DOHH2 (cell line): Measurements from ENCODE around the gene TTC7B.

ENCODE experiments used
- H3F3A ChIP-seq: fragments of 200-600 bp; sonication (generic), shearing (Covaris generic); 2 replicates; pipeline ENCODE4 v1.6.0; 2016; ENCODE audit warnings: antibody characterized with exemption, mild to moderate bottlenecking; ENCODE audit not compliant: control insufficient read depth, insufficient read depth
- H3K27ac ChIP-seq: fragments of 200-600 bp; sonication (generic); 2 replicates; pipeline ENCODE4 v1.5.1; 2014; ENCODE audit warnings: low read depth, mild to moderate bottlenecking, low read length, moderate library complexity
- H3K27me3 ChIP-seq: fragments of 200-600 bp; sonication (generic); 2 replicates; pipeline ENCODE4 v1.6.1; 2014; ENCODE audit warnings: mild to moderate bottlenecking, low read length, mixed read lengths; ENCODE audit not compliant: control insufficient read depth
- H3K36me3 ChIP-seq: fragments of 200-600 bp; sonication (generic); 2 replicates; pipeline ENCODE4 v1.6.1; 2014; ENCODE audit warnings: mild to moderate bottlenecking, low read length, moderate library complexity, mixed read lengths; ENCODE audit not compliant: control insufficient read depth
- H3K4me1 ChIP-seq: fragments of 200-600 bp; sonication (generic); 2 replicates; pipeline ENCODE4 v1.6.1; 2014; ENCODE audit warnings: mild to moderate bottlenecking, low read length, mixed read lengths; ENCODE audit not compliant: control insufficient read depth
- H3K4me2 ChIP-seq: fragments of 200-600 bp; sonication (generic); 2 replicates; pipeline ENCODE4 v1.6.0; 2014; ENCODE audit warnings: mild to moderate bottlenecking, low read length, moderate library complexity
- H3K4me3 ChIP-seq: fragments of 200-600 bp; sonication (generic); 2 replicates; pipeline ENCODE4 v1.5.1; 2014; ENCODE audit warnings: mild to moderate bottlenecking, low read length, mixed read lengths
- H3K79me2 ChIP-seq: fragments of 200-600 bp; sonication (generic); 2 replicates; pipeline ENCODE4 v1.6.1; 2014; ENCODE audit warnings: mild to moderate bottlenecking, low read length, mixed read lengths; ENCODE audit not compliant: control insufficient read depth
- H3K9me2 ChIP-seq: fragments of 200-600 bp; sonication (generic); replicated peaks from 2 replicates; pipeline ENCODE4 v1.6.1; 2014; ENCODE audit warnings: mild to moderate bottlenecking, low read length, mixed read lengths; ENCODE audit not compliant: control insufficient read depth
- H3K9me3 ChIP-seq: fragments of 200-600 bp; sonication (generic); 2 replicates; pipeline ENCODE4 v1.6.1; 2014; ENCODE audit warnings: antibody characterized with exemption, low read length, mixed read lengths; ENCODE audit not compliant: control insufficient read depth, insufficient read depth
- H4K20me1 ChIP-seq: fragments of 200-600 bp; sonication (generic); 2 replicates; pipeline ENCODE4 v1.6.0; 2014; ENCODE audit warnings: low read depth, mild to moderate bottlenecking, antibody characterized with exemption, low read length, moderate library complexity; ENCODE audit not compliant: control insufficient read depth, insufficient read depth
- CTCF ChIP-seq: fragments of 200-600 bp; sonication (generic); IDR thresholded peaks from one replicate; pipeline ENCODE4 v1.5.1; 2014; ENCODE audit warnings: antibody characterized with exemption, mild to moderate bottlenecking, low read depth, low read length; ENCODE audit not compliant: poor library complexity, severe bottlenecking
- EZH2phosphoT487 ChIP-seq: fragments of 200-600 bp; sonication (generic); IDR thresholded peaks from 2 replicates; pipeline ENCODE4 v1.6.1; 2017; ENCODE audit warnings: borderline replicate concordance, mild to moderate bottlenecking, antibody characterized with exemption, low read length, moderate library complexity, mixed read lengths

Gene TTC7B

GRCh38 chr14:90820958-90821357 is 4.7 kb upstream of the TTC7B start:
- Histone ChIP-seq H3K4me2 (no peak overlapping the region), H3K27me3 (peaks cover 6% of the 10 kb centered on the region; the same call in 1 of the 2 replicates), H3K4me3 (no peak overlapping the region), H3F3A (no peaks in the 10 kb centered on the region), H3K36me3 (no peaks in the 10 kb centered on the region), H3K9me2 (no peaks in the 10 kb centered on the region), H3K79me2 (no peaks in the 10 kb centered on the region), H3K9me3 (peaks cover 9% of the 10 kb centered on the region), H3K27ac (no peak overlapping the region), H3K4me1 (no peaks in the 10 kb centered on the region), H4K20me1 (no peaks in the 10 kb centered on the region)
- TF ChIP-seq EZH2phosphoT487 (no peak), CTCF (no peak)

- Histone ChIP-seq H3K27me3 (peaks cover 14% of the 10 kb centered on the region), H3K36me3 (no peaks in the 10 kb centered on the region), H3K4me1 (no peaks in the 10 kb centered on the region), H3K27ac (no peak overlapping the region), H3K79me2 (no peaks in the 10 kb centered on the region), H3F3A (no peaks in the 10 kb centered on the region), H3K9me3 (peaks cover 9% of the 10 kb centered on the region), H3K9me2 (no peaks in the 10 kb centered on the region), H4K20me1 (no peaks in the 10 kb centered on the region), H3K4me3 (no peak overlapping the region), H3K4me2 (no peak overlapping the region)
- TF ChIP-seq EZH2phosphoT487 (no peak), CTCF (no peak)
Measured at GRCh38 chr14:90819734-90820393, 3.6 kb upstream of the TTC7B start.

GRCh38 chr14:90818715-90819114 is 2.5 kb upstream of the TTC7B start:
- TF ChIP-seq CTCF, result no peak
- TF ChIP-seq EZH2phosphoT487, result no peak
- Histone ChIP-seq H3K27me3 (peaks cover 15% of the 10 kb centered on the region), H3F3A (no peaks in the 10 kb centered on the region), H3K9me2 (no peaks in the 10 kb centered on the region), H3K79me2 (no peaks in the 10 kb centered on the region), H3K4me1 (no peaks in the 10 kb centered on the region), H4K20me1 (no peaks in the 10 kb centered on the region), H3K36me3 (no peaks in the 10 kb centered on the region), H3K4me2 (no peak overlapping the region), H3K9me3 (peaks cover 3% of the 10 kb centered on the region; the same call in 1 of the 2 replicates), H3K4me3 (no peak overlapping the region), H3K27ac (no peak overlapping the region)
